CD4-positive, alpha-beta T cell treated with Interleukin-10 for 1 hour (primary cell): Measurements from ENCODE around the gene CELSR1.
A peak's percentile ranks its signal among the peaks of the same experiment; 100 is the strongest.

ENCODE experiments used
- DNase-seq: peaks from one replicate; pipeline ENCODE4 v3.0.0-alpha.2; 2020

CELSR1 gene

GRCh38 chr22:46391486-46392136 lies 145.8 kb downstream of the CELSR1 start:
- no peak for DNase-seq

GRCh38 chr22:46390652-46391301 lies 146.6 kb downstream of the CELSR1 start:
- DNase-seq: no peak

- no peak for DNase-seq
These were observed 147.2 kb downstream of the CELSR1 start for GRCh38 chr22:46390105-46390651.

DNA sequence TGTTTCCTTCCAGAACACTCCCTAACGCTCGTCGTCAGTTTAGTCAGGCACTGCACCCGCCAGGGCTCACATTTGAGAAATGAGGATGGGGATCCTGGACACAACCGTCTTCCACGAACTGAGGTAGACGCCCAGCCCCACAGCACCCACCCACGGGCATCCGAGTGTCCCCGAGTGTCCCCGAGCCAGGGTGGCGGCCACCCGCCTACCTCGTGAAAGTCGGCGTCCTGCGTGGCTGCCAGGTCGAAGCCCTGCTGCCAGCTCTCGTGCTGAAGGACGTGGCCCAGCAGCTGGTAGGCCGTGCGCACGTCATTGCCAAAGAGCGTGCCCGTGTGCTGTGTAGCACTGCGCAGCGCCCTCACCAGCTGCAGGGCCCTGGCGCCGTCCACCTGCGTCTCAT lies 148.3 kb downstream of the CELSR1 start:
- no peak for DNase-seq

DNA sequence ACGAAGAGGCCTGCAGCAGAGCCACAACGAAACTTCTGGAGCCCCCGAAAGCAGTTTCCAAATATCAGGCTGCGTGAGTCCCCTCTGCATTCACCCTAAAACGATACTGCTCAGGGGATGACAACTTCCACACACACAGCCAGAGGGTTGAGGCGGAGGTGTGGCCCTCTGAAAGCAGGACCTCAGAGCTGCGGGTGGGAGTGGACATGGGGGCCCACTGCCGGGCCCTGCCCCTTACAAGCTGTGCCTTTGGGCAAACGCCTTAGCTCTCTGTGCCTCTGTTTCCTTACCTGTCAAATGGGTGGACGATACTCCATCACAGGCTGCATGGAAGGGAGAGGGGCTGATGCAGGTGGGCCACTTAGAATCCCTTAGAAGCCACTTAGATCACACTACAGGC lies 148.8 kb downstream of the CELSR1 start:
- no peak for DNase-seq

DNA sequence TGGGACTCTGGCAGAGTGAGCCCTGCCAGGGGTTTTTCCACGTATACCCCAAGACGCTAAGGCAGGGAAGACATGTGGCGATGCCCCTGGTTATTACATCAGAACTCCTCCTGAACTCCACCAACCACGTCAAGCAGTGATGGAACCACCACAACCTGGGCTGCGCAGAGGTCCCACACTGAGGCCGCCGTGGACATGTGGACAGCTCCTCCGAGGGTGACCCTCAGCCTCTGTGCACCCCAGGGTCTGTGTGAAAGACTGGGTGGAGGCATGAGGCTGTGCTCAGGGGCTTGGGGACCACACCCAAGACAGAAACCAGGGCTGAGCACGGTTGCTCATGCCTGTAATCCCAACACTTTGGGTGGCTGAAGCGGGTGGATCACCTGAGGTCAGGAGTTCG lies 149.7 kb downstream of the CELSR1 start:
- no peak for DNase-seq

DNA sequence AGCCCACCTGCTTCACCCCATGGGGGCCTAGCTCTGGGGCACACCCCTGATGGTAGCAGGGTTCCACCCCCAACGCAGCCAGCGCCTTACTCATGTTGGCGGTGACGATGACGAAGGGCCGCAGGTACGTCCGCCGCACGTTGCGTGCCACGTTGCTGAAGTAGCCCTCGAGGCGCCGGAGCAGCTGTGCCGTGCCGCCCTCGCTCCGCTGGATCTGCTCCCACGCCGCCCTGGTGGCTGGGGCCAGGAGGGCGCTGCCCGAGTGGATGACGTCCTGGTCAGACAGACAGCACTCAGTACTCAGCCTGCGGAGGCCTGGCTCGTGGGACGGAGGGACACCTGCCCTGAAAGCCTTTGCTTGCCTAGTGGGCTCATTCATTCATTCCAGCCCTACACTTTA lies 151.1 kb downstream of the CELSR1 start:
- no peak for DNase-seq

- DNase-seq: no peak
These were observed 154.9 kb downstream of the CELSR1 start for GRCh38 chr22:46382524-46382923.

- no peak for DNase-seq
These were observed 155.7 kb downstream of the CELSR1 start for GRCh38 chr22:46381731-46382130.

- DNase-seq: no peak
These were observed 156.3 kb downstream of the CELSR1 start for GRCh38 chr22:46381142-46381541.

- no peak for DNase-seq
These were observed 156.8 kb downstream of the CELSR1 start for GRCh38 chr22:46380581-46380980.

DNA sequence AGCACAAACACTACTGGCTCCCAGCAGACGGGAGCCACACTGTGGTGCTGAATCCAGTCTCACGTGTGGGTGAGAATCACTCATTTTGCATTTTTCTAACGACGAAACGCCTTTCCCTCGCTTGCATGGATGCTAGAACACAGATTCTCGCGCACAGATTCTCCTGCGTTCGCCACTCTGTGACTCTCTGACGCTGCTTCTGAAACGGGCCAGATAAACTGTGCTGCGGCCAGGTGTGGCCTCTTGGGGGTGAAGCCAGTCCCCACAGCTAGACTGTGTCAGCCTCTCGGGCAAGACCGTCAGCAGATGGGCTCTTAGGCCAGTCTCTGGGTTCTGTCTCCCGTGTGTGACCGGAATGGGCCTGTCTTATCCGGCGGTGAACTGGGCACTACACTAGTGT lies 157.4 kb downstream of the CELSR1 start:
- DNase-seq: no peak

DNA sequence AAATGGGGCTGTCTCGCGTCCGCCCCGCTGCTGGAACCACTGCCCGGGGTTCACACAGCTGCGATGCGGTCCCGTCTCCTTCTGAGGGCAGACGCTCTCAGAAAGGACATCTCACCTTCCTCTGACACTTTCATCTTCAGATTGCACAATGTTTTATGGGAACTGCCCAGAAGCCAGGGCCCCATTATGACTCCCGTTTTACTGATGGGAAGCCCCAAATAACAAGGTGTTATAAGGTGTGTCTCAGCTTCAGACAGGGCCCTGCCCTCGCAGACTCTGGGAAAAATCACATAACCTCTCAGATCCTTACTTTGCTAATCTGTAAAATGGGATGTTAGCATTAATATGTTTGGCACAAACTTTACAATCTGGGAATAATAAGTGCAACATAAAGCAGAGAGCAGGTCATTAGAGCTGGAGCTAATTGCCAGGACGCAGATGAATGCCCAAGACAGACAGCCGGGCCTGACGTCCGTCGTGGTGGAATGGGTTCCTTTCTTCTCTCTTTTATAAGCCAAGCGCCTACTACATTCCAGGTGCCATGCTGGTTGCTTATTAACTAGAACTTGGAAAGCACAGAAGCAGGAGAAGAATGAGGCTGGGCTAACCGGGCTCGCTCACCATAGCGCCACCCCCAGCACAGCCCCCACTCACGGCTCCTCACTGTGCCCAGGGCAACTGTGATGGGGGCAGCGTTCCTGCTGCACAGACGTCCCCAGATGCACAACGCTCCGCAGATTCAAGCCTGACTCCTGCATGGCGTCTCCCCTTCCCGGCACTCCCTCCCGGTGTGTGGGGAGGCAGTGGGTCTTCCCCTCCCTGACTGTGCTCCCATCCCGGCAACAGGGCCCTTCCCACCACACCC lies 158.1 kb downstream of the CELSR1 start:
- no peak for DNase-seq

GRCh38 chr22:46378426-46379065 lies 158.9 kb downstream of the CELSR1 start:
- DNase-seq: no peak

GRCh38 chr22:46377525-46378425 lies 159.6 kb downstream of the CELSR1 start:
- DNase-seq: no peak

DNA sequence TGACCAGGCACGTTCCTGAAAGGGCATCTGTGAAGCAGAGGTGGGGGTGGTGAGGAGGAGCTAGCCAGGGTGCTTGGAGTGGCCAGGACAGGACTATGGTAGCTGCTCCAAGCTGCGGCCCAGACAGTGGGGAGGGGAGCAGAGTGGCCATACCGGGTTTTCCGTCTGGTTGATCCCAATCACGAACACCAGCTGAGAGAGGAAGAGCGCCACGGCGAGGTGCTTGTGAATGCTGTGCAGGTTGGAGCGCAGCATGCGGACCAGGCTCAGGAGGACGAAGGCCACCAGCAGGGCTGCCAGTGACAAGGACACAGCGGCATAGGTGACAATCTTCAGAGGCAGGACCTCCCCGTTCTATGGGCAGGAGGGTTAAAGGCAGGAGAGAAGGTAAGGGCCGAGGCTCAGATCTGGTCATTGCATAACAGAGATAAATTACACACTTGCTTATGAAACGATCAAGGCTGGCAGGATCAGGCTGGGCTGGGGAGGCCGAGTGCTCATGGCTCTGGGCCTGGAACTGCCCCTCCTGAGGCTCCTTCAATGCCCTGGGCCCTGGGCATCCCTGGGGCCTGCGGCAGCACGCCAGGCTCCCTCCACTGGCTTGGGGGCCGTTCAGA lies 160.4 kb downstream of the CELSR1 start:
- no peak for DNase-seq

DNA sequence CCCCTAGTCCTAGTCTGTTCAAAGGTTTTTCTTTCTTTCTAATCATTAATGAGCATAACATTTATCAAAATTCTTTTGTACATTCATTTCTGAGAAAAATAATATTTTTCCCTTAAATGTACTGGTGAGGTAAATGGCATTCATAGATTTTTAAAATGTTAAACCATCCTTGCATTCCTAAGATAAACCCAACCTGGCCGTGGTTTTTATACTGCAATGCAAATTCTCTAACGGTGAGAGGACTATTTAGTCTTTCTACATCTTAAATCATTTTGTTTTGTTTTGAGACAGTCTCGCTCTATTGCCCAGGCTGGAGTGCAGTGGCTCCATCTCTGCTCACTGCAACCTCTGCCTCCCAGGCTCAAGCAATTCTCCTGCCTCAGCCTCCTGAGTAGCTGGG lies 161.3 kb downstream of the CELSR1 start:
- DNase-seq: no peak

DNA sequence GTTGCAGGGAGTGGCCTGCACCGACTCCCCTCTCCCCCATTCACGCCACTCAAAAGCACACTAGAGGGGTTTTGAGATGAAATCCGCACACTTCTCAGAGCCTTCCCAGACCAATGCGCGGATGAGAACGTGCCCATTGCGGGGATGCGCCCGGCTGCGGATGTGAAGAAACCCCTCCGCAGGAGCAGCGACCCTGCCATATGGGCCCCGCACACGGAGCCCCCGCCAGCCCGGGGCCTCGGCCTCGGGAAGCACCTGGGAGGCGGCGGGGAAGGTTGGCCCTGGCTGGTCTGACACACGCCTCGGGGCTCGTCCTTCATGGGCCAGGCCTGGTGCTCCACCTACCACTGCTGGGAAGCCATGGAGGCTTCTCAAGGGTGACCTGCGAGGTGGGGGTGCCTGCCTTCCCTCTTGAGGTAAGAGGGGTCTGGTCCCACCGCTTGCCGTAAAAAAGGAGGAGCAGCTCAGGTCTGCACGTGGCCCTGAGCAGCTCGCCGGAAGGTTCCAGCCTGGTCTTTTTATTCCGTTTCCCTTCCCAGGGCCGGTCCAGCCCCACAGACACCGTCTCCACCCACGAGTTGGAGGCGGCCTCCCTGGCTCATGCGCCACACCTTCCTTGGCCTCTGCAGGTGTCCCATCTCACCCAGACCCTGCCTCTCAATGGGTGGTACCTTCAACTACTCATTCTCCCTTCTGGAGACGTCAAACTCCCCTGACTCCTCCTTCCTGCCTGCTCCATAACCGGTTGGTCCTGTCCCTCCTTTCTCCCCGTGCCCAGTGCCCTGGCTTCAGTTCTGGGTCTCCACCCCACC lies 162.6 kb downstream of the CELSR1 start:
- no peak for DNase-seq

DNA sequence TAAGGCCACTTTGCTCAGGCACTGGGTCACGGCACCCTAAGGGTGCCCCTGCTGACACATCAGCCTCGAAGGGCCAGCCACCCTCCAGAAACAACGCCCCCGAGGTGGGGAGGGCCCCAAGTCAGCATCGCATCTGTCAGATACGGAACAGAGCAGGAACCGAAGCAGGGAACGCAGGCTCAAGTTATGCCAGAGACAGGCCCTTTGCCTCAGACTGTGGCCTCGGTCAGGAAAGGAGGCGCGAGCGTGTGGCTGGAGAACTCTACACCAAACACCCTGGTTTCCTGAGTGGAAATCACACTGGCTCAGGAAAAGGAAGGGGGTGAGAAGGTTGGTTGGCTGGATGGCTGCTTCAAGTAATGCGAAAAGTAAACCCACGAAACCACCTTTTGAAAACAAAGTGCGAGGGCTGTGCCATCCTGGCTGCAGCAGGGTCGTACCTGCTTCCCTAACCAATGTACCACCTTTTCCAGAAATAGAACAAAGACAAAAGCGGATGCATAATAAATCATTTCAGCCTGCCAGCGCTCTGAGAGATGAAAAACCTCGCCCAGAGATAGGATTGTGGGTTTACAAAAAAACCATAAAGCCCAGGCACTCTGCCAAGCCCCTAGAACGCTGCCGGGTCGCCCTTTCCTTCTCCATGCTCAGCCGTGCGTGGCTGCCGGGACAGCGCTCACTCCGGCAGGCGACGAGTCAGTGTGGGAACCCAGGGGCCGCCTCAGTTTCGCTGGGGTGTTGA lies 163.3 kb downstream of the CELSR1 start:
- DNase-seq: peak; percentile 37

GRCh38 chr22:46373159-46373558 lies 164.3 kb downstream of the CELSR1 start:
- peak; percentile 59 for DNase-seq
